ENCODE data around the gene COL27A1. TPM values are rescaled to one million over a fixed set of nuclear protein-coding genes. Genes with fewer than 3 reads are reported as not detected.

COL27A1 gene
- total and polyA plus RNA-seq, 8 donors, result 9.7 to 109 (median 19.6) TPM

GRCh38 chr9:114282926-114283325 is 127.6 kb downstream of the COL27A1 start:
- no peak overlapping the region for H3K4me3 ChIP-seq
- FAIRE-seq (no peak), ATAC-seq (no peak), DNase-seq (peak in 2 of 6 donors; percentile 6 to 7)
- WGBS, 2 donors, result 79 to 93% methylated on average over 5 of the region's 5 CpGs
- intact Hi-C loops (cut with DNase I), result no loop called here
- H3K36me3 ChIP-seq, result no peaks in the 10 kb centered on the region
- H3K4me1 ChIP-seq, result no peaks in the 10 kb centered on the region
- no peaks in the 10 kb centered on the region for H3K27me3 ChIP-seq
- TF ChIP-seq CTCF (IDR thresholded peaks at IDR 0.05), result no peak
- H3K27ac ChIP-seq, result no peak overlapping the region
- H3K9me3 ChIP-seq, result no peaks in the 10 kb centered on the region

GRCh38 chr9:114283551-114284111 is 128.3 kb downstream of the COL27A1 start:
- Histone ChIP-seq H3K4me1 (no peaks in the 10 kb centered on the region), H3K27me3 (no peaks in the 10 kb centered on the region), H3K4me3 (no peak overlapping the region), H3K36me3 (no peaks in the 10 kb centered on the region), H3K27ac (no peak overlapping the region), H3K9me3 (no peaks in the 10 kb centered on the region)
- ATAC-seq, result no peak
- no peak for FAIRE-seq
- intact Hi-C loops (cut with DNase I), result no loop called here
- DNase-seq, result peak in 3 of 6 donors; percentile 9 to 49 (median 46)
- TF ChIP-seq CTCF (IDR thresholded peaks at IDR 0.05), result no peak
- 94 to 98% methylated on average over 14 of the region's 14 CpGs for WGBS, 2 donors

- H3K4me1 ChIP-seq, result no peaks in the 10 kb centered on the region
- H3K27ac ChIP-seq, result no peak overlapping the region
- ATAC-seq (no peak), FAIRE-seq (no peak), DNase-seq (peak in 3 of 6 donors; percentile 8 to 53 (median 42))
- H3K9me3 ChIP-seq, result no peaks in the 10 kb centered on the region
- intact Hi-C loops (cut with DNase I), result loop anchor here in 2 of 3 donors (5.0 kb wide), 1 partner anchor 177 kb away; no protein-coding TSS in a partner anchor
- no peak for TF ChIP-seq CTCF (IDR thresholded peaks at IDR 0.05)
- H3K4me3 ChIP-seq, result no peak overlapping the region
- 94 to 99% methylated on average over 11 of the region's 11 CpGs for WGBS, 2 donors
- H3K36me3 ChIP-seq, result no peaks in the 10 kb centered on the region
- no peaks in the 10 kb centered on the region for H3K27me3 ChIP-seq
These were observed 129.2 kb downstream of the COL27A1 start for GRCh38 chr9:114284316-114285060.

- peak in 2 of 4 donors; percentile 28 to 29 for ATAC-seq
- no peak for FAIRE-seq
- H3K9me3 ChIP-seq, result no peaks in the 10 kb centered on the region
- peak in 3 of 6 donors; percentile 16 to 61 (median 53) for DNase-seq
- WGBS, 2 donors, result 80 to 83% methylated on average over 20 of the region's 20 CpGs
- intact Hi-C loops (cut with DNase I), result loop anchor here in 2 of 3 donors (5.0 kb wide), 1 partner anchor 178 kb away; no protein-coding TSS in a partner anchor
- no peaks in the 10 kb centered on the region for H3K4me1 ChIP-seq
- no peak for TF ChIP-seq CTCF (IDR thresholded peaks at IDR 0.05)
- H3K36me3 ChIP-seq, result no peaks in the 10 kb centered on the region
- no peak overlapping the region for H3K4me3 ChIP-seq
- no peaks in the 10 kb centered on the region for H3K27me3 ChIP-seq
- no peak overlapping the region for H3K27ac ChIP-seq
These were observed 130.0 kb downstream of the COL27A1 start for GRCh38 chr9:114285166-114285867.
